GM23338 (cell line): Measurements from ENCODE around the gene CENPP. TPM values are rescaled to one million over a fixed set of nuclear protein-coding genes. Genes with fewer than 3 reads are reported as not detected.

Experiments used
- ATAC-seq: fragments of 200-7000 bp; cut with Tn5 transposase; 3 replicates; pipeline ENCODE4 v1.9.1; 2020
- DNase-seq: peaks from one replicate; pipeline ENCODE4 v3.0.0-alpha.2; 2015; ENCODE audit warnings: low spot score
- H2AFZ ChIP-seq: fragments of 200-600 bp; sonication (generic); 2 replicates; pipeline ENCODE4 v1.8.0; 2016; ENCODE audit warnings: antibody characterized with exemption, mild to moderate bottlenecking, moderate library complexity
- H3F3A ChIP-seq: fragments of 200-600 bp; sonication (generic); replicated peaks from 2 replicates; pipeline ENCODE4 v1.8.0; 2017; ENCODE audit warnings: antibody characterized with exemption, mixed run types, low read depth
- H3K27ac ChIP-seq: fragments of 200-600 bp; sonication (generic); 2 replicates; pipeline ENCODE4 v1.6.1; 2016; ENCODE audit warnings: low read depth
- H3K27me3 ChIP-seq: fragments of 200-600 bp; sonication (generic); 2 replicates; pipeline ENCODE4 v1.8.0; 2016; ENCODE audit warnings: mild to moderate bottlenecking, mixed run types, moderate library complexity; ENCODE audit not compliant: insufficient read depth
- H3K36me3 ChIP-seq: fragments of 200-600 bp; sonication (generic); 2 replicates; pipeline ENCODE4 v1.8.0; 2016; ENCODE audit warnings: mild to moderate bottlenecking; ENCODE audit not compliant: insufficient read depth
- H3K4me1 ChIP-seq: fragments of 200-600 bp; sonication (generic); 2 replicates; pipeline ENCODE4 v1.8.0; 2016; ENCODE audit warnings: mild to moderate bottlenecking, moderate library complexity; ENCODE audit not compliant: insufficient read depth
- H3K4me2 ChIP-seq: fragments of 200-600 bp; sonication (generic); 2 replicates; pipeline ENCODE4 v1.7.1; 2017; ENCODE audit warnings: mixed run types
- H3K4me3 ChIP-seq: fragments of 200-600 bp; sonication (generic); 2 replicates; pipeline ENCODE4 v1.6.1; 2016; ENCODE audit warnings: mixed run types
- H3K79me2 ChIP-seq: fragments of 200-600 bp; sonication (generic); replicated peaks from 2 replicates; pipeline ENCODE4 v1.8.0; 2017; ENCODE audit warnings: mild to moderate bottlenecking; ENCODE audit not compliant: insufficient read depth
- H3K9me2 ChIP-seq: fragments of 200-600 bp; sonication (generic); 2 replicates; pipeline ENCODE4 v1.8.0; 2017; ENCODE audit not compliant: insufficient read depth
- H4K20me1 ChIP-seq: fragments of 200-600 bp; sonication (generic); replicated peaks from 2 replicates; pipeline ENCODE4 v1.8.0; 2017; ENCODE audit warnings: mild to moderate bottlenecking; ENCODE audit not compliant: insufficient read depth
- H3K27ac Mint-ChIP-seq: 2 replicates; pipeline ENCODE4 v1.8.0; 2020; ENCODE audit warnings: inconsistent platforms, mild to moderate bottlenecking, moderate library complexity, mixed read lengths
- H3K27me3 Mint-ChIP-seq: 3 replicates; pipeline ENCODE4 v1.8.0; 2022; ENCODE audit warnings: low read depth, mild to moderate bottlenecking, moderate library complexity, mixed read lengths, inconsistent platforms; ENCODE audit not compliant: insufficient read depth, poor library complexity
- H3K36me3 Mint-ChIP-seq: 3 replicates; pipeline ENCODE4 v1.8.0; 2021; ENCODE audit warnings: low read depth, mild to moderate bottlenecking, inconsistent platforms, moderate library complexity, mixed read lengths
- H3K4me1 Mint-ChIP-seq: 3 replicates; pipeline ENCODE4 v1.8.0; 2020; ENCODE audit warnings: mild to moderate bottlenecking, inconsistent platforms, mixed read lengths
- H3K4me3 Mint-ChIP-seq: 3 replicates; pipeline ENCODE4 v1.8.0; 2021; ENCODE audit warnings: moderate library complexity, mild to moderate bottlenecking, inconsistent platforms, mixed read lengths
- H3K9me3 Mint-ChIP-seq: 3 replicates; pipeline ENCODE4 v1.8.0; 2020; ENCODE audit warnings: moderate library complexity, mild to moderate bottlenecking, inconsistent platforms, mixed read lengths
- CREB1 ChIP-seq: fragments of 250-450 bp; sonication (Bioruptor Pico); IDR thresholded peaks from 2 replicates; pipeline ENCODE4 v1.5.0; 2020; ENCODE audit warnings: low read depth, mild to moderate bottlenecking, moderate library complexity
- EZH2 ChIP-seq: fragments of 200-600 bp; sonication (generic); IDR thresholded peaks from one replicate; pipeline ENCODE4 v1.8.0; 2017; ENCODE audit warnings: antibody characterized with exemption, mild to moderate bottlenecking, low read depth; ENCODE audit not compliant: unreplicated experiment
- EZH2phosphoT487 ChIP-seq: fragments of 200-600 bp; sonication (generic); IDR thresholded peaks from one replicate; pipeline ENCODE4 v1.8.1; 2018; ENCODE audit warnings: antibody characterized with exemption; ENCODE audit not compliant: unreplicated experiment
- JUNB ChIP-seq: IDR thresholded peaks from one replicate; pipeline ENCODE4 v1.6.1; 2016; ENCODE audit warnings: antibody characterized with exemption; ENCODE audit not compliant: unreplicated experiment
- NANOG ChIP-seq: IDR thresholded peaks from 2 replicates; pipeline ENCODE4 v1.6.1; 2016; ENCODE audit warnings: antibody characterized with exemption, borderline replicate concordance
- POLR2AphosphoS5 ChIP-seq: IDR thresholded peaks from 2 replicates; pipeline ENCODE4 v1.6.1; 2016; ENCODE audit warnings: antibody characterized with exemption, low read depth
- STAT1 ChIP-seq: IDR thresholded peaks from one replicate; pipeline ENCODE4 v1.6.1; 2016; ENCODE audit warnings: antibody characterized with exemption; ENCODE audit not compliant: unreplicated experiment
- ZNF114 ChIP-seq: fragments of 250-450 bp; sonication (Bioruptor Pico); IDR thresholded peaks from 2 replicates; pipeline ENCODE4 v1.5.0; 2020; ENCODE audit warnings: mild to moderate bottlenecking, moderate library complexity
- ZNF331 ChIP-seq: fragments of 250-450 bp; sonication (Bioruptor Pico); IDR thresholded peaks from 2 replicates; pipeline ENCODE4 v1.5.0; 2020; ENCODE audit warnings: low read depth, mild to moderate bottlenecking, moderate library complexity
- polyA plus RNA-seq: library from polyadenylated mRNA; unstranded; fragments of >200 nt; fragmentation: Nextera tagmentation; extraction: Ambion mirVana; gene quantifications from 2 replicates; pipeline ENCODE4 v1.2.1, GENCODE V29; 2016
- total RNA-seq: library from RNA; depleted of rRNA; stranded (reverse); fragments of >200 nt; shearing (Covaris generic); gene quantifications from 2 replicates; pipeline ENCODE4 v1.2.3, GENCODE V29; 2014
- TF ChIP-seq, protein P1 (sequence below): IDR thresholded peaks from one replicate; pipeline ENCODE4 v1.6.1; 2018; ENCODE audit warnings: antibody characterized with exemption; ENCODE audit not compliant: unreplicated experiment
- TF ChIP-seq, protein P2 (sequence below), 2 experiments: fragments of 200-600 bp in 1 of 2; sonication (generic) in 1 of 2; conservative IDR thresholded peaks; 2 replicates each; pipeline versions ENCODE4 v1.5.1 to v1.6.1; 2016 to 2017; ENCODE audit warnings: antibody characterized with exemption in 2 of 2, low read depth in 2 of 2, mild to moderate bottlenecking in 2 of 2, moderate library complexity in 1 of 2
- TF ChIP-seq, protein P3 (sequence below): fragments of 250-450 bp; sonication (Bioruptor Pico); IDR thresholded peaks from 2 replicates; pipeline ENCODE4 v1.5.0; 2020; ENCODE audit warnings: mild to moderate bottlenecking, moderate library complexity
- TF ChIP-seq, protein P4 (sequence below): IDR thresholded peaks from 2 replicates; pipeline ENCODE4 v1.6.1; 2016; ENCODE audit warnings: antibody characterized with exemption

Gene CENPP
- total and polyA plus RNA-seq, 2 experiments from 2014 or later: 11.0 to 12.6 TPM

DNA sequence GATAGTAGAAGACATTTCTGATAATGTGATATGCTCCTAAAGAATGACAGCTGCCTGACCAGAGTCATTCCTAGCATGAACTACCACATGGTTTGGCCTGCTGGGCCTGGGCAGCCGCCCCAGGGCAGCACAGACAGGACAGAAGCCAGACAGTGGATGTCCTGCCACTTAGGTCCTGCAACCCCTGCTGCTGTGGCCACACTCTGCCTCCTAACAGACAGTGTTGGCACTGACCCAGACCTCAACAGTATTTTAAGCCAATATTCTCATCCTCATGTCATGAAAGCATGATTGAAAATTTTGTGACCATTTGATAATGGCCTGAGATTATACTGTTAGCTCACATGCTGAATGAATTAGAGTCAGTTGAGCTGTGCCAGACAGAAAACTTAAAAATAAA lies 15.8 kb downstream of the CENPP start:
- Mint-ChIP-seq H3K36me3 (peaks cover 48% of the 10 kb centered on the region), H3K27ac (no peak overlapping the region), H3K4me1 (peaks cover 9% of the 10 kb centered on the region; the same call in 2 of the 3 replicates), H3K4me3 (no peak overlapping the region; the same call in 2 of the 3 replicates), H3K9me3 (peaks cover 8% of the 10 kb centered on the region), H3K27me3 (peaks cover 3% of the 10 kb centered on the region)
- DNase-seq (no peak), ATAC-seq (no peak)
- Histone ChIP-seq H3K79me2 (no peaks in the 10 kb centered on the region), H3K4me1 (no peaks in the 10 kb centered on the region), H3K4me2 (no peak overlapping the region), H3K27ac (no peak overlapping the region), H3K9me2 (no peaks in the 10 kb centered on the region), H4K20me1 (no peaks in the 10 kb centered on the region), H2AFZ (no peak overlapping the region), H3F3A (no peaks in the 10 kb centered on the region), H3K4me3 (no peak overlapping the region), H3K36me3 (peaks cover 23% of the 10 kb centered on the region), H3K27me3 (no peaks in the 10 kb centered on the region)
- TF ChIP-seq JUNB (no peak), EZH2 (no peak), POLR2AphosphoS5 (no peak), STAT1 (no peak), EZH2phosphoT487 (no peak), CREB1 (CRISPR knock-in tag) (no peak), ZNF331 (CRISPR knock-in tag) (no peak), NANOG (no peak), ZNF114 (CRISPR knock-in tag) (no peak)
- TF ChIP-seq, protein P1, sequence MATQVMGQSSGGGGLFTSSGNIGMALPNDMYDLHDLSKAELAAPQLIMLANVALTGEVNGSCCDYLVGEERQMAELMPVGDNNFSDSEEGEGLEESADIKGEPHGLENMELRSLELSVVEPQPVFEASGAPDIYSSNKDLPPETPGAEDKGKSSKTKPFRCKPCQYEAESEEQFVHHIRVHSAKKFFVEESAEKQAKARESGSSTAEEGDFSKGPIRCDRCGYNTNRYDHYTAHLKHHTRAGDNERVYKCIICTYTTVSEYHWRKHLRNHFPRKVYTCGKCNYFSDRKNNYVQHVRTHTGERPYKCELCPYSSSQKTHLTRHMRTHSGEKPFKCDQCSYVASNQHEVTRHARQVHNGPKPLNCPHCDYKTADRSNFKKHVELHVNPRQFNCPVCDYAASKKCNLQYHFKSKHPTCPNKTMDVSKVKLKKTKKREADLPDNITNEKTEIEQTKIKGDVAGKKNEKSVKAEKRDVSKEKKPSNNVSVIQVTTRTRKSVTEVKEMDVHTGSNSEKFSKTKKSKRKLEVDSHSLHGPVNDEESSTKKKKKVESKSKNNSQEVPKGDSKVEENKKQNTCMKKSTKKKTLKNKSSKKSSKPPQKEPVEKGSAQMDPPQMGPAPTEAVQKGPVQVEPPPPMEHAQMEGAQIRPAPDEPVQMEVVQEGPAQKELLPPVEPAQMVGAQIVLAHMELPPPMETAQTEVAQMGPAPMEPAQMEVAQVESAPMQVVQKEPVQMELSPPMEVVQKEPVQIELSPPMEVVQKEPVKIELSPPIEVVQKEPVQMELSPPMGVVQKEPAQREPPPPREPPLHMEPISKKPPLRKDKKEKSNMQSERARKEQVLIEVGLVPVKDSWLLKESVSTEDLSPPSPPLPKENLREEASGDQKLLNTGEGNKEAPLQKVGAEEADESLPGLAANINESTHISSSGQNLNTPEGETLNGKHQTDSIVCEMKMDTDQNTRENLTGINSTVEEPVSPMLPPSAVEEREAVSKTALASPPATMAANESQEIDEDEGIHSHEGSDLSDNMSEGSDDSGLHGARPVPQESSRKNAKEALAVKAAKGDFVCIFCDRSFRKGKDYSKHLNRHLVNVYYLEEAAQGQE: no peak
- TF ChIP-seq, protein P2, sequence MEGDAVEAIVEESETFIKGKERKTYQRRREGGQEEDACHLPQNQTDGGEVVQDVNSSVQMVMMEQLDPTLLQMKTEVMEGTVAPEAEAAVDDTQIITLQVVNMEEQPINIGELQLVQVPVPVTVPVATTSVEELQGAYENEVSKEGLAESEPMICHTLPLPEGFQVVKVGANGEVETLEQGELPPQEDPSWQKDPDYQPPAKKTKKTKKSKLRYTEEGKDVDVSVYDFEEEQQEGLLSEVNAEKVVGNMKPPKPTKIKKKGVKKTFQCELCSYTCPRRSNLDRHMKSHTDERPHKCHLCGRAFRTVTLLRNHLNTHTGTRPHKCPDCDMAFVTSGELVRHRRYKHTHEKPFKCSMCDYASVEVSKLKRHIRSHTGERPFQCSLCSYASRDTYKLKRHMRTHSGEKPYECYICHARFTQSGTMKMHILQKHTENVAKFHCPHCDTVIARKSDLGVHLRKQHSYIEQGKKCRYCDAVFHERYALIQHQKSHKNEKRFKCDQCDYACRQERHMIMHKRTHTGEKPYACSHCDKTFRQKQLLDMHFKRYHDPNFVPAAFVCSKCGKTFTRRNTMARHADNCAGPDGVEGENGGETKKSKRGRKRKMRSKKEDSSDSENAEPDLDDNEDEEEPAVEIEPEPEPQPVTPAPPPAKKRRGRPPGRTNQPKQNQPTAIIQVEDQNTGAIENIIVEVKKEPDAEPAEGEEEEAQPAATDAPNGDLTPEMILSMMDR (conservative IDR thresholded peaks at IDR 0.05; ENCODE audit: low read depth in 2 of 2): no peak
- TF ChIP-seq, protein P3, sequence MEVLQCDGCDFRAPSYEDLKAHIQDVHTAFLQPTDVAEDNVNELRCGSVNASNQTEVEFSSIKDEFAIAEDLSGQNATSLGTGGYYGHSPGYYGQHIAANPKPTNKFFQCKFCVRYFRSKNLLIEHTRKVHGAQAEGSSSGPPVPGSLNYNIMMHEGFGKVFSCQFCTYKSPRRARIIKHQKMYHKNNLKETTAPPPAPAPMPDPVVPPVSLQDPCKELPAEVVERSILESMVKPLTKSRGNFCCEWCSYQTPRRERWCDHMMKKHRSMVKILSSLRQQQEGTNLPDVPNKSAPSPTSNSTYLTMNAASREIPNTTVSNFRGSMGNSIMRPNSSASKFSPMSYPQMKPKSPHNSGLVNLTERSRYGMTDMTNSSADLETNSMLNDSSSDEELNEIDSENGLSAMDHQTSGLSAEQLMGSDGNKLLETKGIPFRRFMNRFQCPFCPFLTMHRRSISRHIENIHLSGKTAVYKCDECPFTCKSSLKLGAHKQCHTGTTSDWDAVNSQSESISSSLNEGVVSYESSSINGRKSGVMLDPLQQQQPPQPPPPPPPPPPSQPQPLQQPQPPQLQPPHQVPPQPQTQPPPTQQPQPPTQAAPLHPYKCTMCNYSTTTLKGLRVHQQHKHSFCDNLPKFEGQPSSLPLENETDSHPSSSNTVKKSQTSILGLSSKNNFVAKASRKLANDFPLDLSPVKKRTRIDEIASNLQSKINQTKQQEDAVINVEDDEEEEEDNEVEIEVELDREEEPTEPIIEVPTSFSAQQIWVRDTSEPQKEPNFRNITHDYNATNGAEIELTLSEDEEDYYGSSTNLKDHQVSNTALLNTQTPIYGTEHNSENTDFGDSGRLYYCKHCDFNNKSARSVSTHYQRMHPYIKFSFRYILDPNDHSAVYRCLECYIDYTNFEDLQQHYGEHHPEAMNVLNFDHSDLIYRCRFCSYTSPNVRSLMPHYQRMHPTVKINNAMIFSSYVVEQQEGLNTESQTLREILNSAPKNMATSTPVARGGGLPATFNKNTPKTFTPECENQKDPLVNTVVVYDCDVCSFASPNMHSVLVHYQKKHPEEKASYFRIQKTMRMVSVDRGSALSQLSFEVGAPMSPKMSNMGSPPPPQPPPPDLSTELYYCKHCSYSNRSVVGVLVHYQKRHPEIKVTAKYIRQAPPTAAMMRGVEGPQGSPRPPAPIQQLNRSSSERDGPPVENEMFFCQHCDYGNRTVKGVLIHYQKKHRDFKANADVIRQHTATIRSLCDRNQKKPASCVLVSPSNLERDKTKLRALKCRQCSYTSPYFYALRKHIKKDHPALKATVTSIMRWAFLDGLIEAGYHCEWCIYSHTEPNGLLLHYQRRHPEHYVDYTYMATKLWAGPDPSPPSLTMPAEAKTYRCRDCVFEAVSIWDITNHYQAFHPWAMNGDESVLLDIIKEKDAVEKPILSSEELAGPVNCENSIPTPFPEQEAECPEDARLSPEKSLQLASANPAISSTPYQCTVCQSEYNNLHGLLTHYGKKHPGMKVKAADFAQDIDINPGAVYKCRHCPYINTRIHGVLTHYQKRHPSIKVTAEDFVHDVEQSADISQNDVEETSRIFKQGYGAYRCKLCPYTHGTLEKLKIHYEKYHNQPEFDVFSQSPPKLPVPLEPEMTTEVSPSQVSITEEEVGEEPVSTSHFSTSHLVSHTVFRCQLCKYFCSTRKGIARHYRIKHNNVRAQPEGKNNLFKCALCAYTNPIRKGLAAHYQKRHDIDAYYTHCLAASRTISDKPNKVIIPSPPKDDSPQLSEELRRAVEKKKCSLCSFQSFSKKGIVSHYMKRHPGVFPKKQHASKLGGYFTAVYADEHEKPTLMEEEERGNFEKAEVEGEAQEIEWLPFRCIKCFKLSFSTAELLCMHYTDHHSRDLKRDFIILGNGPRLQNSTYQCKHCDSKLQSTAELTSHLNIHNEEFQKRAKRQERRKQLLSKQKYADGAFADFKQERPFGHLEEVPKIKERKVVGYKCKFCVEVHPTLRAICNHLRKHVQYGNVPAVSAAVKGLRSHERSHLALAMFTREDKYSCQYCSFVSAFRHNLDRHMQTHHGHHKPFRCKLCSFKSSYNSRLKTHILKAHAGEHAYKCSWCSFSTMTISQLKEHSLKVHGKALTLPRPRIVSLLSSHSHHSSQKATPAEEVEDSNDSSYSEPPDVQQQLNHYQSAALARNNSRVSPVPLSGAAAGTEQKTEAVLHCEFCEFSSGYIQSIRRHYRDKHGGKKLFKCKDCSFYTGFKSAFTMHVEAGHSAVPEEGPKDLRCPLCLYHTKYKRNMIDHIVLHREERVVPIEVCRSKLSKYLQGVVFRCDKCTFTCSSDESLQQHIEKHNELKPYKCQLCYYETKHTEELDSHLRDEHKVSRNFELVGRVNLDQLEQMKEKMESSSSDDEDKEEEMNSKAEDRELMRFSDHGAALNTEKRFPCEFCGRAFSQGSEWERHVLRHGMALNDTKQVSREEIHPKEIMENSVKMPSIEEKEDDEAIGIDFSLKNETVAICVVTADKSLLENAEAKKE (CRISPR knock-in tag): no peak
- TF ChIP-seq, protein P4, sequence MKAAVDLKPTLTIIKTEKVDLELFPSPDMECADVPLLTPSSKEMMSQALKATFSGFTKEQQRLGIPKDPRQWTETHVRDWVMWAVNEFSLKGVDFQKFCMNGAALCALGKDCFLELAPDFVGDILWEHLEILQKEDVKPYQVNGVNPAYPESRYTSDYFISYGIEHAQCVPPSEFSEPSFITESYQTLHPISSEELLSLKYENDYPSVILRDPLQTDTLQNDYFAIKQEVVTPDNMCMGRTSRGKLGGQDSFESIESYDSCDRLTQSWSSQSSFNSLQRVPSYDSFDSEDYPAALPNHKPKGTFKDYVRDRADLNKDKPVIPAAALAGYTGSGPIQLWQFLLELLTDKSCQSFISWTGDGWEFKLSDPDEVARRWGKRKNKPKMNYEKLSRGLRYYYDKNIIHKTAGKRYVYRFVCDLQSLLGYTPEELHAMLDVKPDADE: no peak
